Inflammatory macrophage (primary cell): ENCODE measurements around the gene MCM10.

Source experiments
- DNase-seq, 2 donors: peaks; one replicate each; pipeline ENCODE4 v3.0.0-alpha.2; 2020 to 2022

MCM10 gene

DNA sequence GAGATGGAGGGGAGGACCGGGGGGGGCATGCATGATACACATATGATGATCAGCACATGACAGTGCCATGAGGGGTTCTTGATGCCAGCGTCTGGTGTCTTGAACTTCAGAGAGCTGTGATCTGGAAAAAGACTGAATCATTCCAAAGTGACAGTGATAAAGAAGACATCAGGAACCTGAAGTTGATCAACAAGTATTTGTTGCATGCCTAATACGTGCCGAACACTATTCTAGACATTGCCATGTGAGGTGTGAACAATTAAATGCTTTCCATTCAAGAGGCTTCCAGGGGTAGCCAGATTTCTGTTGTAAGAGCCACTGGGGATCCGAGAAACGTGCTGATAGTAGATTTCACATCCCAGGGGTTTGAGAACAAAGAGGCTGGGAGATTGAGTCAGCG is 6.2 kb downstream of the MCM10 start:
- no peak for DNase-seq

DNA sequence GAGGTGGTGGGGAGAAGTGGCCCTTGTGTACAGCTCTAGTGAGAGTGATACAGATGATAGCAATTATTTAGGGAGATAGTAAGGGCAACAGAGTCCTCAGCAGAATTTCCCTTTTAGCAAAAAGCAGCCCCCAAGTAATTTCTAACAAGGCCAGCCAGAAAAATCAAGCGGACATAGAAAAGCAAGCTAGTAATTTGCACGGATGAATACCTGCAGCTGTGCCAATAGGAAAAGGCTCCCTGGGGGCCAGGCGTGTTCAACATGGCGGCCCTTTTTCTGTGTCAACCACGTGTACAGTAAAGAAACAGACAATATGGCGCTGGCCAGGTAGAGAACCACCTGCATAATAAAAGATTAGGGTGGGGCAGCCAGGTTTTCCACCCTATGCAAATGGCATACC is 7.4 kb downstream of the MCM10 start:
- DNase-seq = no peak

DNA sequence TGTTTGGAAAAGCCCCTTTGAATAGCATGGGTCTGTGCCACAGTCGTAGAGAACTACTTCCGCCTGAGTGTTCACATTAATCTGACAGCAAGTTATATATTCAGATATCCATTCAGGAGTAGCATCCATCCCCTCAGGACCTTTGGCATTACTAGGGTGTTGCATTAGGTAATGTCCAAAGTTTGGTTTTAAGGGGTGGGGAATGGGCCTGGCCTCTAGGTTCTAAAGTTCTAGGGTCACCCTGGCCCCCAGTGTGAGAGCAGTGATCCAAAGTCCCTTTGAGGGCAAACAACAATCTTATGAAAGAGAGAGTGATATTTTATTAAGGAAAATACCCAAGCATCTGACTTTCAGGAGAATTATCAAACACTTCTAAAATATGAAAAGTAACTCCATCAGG is 12.3 kb downstream of the MCM10 start:
- DNase-seq = no peak

DNA sequence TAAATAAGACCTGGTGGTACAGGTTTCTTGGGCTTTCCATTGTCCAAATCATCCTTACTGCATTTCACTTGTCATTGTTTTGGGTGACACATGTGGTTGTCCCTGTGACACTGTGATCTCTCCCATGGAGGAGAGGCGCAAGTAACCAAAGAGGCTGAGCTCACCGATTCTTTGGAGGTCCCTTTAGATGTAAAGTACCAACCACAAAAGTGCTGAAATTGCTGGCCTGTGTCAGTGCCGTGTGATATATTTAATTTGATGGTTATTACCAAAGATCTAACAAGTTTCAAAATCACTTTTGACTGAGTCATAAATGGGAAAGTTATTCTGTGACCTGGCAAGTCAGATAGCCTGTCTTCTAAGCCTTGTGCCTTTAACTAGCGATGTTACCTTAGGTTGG is 19.4 kb downstream of the MCM10 start:
- DNase-seq = no peak

DNA sequence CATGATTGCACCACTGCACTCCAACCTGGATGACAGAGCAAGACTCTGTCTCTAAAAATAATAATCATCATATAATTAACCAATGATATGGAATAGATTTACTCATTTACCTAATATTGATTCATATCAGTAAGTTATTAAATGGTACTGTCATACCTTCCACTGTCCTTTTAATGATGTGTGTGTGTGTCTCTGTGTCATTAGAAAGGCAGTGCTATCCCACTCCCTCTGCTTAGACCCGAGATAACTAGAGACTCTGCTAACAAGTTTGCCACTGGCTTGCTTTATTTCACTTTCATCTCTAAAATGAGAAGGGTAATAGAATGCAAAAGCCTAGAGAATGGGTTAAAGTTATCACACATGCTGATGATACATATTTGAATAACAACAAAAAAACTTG is 21.1 kb downstream of the MCM10 start:
- no peak for DNase-seq

DNA sequence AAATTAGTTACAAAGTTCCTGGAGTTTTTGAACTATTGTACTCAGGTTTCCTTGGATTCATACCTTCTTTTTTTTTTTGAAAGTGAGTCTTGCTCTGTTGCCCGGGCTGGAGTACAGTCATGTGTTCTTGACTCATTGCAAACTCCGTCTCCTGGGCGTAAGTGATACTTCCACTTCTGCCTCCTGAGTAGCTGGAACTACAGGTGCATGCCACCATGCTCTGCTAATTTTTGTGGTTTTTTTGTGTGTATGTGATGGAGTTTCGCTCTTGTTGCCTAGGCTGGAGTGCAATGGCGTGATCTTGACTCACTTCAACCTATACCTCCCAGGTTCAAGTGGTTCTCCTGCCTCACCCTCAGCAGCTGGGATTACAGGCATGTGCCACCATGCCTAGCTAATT is 22.3 kb downstream of the MCM10 start:
- DNase-seq = no peak

DNA sequence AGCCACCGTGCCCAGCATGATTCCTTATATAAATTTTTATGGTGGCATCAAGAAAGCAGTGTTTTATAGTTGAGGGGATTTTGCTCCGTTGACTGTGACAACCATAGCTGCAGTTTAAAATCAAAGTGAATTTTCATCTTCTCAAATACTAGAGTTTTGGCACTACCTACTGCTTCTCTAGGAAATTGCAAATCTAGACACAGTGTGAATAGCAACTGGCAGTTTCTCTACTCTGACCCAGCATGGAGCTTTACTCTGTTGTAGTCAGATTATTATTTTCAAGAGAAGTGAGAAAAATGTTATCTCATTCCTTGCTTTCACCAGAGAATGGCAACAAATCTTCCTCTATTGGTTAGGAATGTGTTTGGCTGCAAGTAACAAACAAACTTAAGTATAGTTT is 22.9 kb downstream of the MCM10 start:
- no peak for DNase-seq

DNA sequence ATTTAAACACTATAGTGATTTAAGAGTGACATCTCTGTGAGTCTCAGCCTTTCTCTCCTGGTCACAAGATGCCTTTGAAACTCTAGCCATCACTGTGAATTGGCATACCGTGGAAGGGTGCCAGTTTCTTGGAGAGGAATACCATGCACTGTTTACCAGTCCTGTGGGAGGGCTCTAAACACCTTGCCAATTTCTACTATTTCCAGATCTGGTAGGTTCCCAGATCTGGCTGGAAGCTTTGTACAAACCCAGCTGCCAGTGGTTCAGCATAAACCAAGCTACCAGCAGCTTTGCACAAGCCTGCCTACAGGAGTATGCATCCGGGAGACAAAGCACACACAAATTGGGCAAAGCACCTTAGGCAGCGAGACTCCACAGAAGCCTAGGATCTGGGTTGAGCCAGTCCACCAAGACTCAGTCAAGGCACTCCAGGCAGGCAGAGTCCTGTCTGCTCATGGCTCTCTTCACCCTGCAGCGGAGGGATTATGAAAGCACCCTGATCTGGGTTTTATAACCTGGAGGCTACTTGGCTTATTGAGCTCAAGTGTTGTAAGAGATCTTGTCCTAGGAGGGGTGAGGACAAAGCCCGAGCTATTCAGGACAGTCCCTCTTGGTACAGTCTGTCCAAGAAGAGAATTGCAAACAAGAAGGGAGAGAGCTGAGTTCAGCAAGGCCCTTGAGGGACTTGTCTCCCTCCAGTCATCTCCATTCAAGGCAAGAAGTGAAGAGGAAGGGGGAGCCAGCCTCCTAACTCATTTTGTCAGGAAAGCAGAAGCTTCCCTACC is 23.6 kb downstream of the MCM10 start:
- no peak for DNase-seq

DNA sequence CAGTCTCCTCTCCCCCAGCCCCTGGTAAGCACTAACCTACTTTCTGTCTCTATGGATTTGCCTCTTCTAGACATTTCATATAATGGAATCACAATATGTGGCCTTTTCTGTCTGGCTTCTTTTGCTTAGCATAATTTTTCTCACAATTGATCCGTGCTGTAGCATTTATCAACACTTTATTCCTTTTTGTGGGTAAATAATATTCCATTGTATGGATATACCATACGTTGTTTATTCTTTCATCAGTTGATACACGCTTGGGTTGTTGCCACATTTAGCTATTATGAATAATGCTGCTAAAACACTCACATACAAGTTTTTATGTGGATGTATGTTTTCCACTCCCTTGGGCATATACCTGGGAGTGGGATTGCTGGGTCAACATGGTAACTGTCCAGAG is 25.8 kb downstream of the MCM10 start:
- no peak for DNase-seq

DNA sequence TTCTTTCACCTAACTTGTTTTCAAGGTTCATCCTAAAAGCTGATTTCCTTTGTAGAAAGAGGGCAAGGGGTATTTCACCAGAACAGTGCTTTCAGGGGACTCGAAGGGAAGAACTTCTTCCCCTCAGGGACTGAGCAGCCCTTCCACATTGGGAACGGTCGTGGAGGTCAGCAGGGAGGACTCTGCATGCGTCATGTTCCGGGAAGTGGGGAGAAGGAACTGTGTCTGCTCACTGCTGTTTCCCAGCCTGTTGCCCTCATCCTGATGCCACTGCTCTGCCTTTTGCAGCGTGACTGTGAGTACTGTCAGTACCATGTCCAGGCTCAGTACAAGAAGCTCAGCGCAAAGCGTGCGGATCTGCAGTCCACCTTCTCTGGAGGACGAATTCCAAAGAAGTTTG is 27.2 kb downstream of the MCM10 start:
- DNase-seq = no peak

DNA sequence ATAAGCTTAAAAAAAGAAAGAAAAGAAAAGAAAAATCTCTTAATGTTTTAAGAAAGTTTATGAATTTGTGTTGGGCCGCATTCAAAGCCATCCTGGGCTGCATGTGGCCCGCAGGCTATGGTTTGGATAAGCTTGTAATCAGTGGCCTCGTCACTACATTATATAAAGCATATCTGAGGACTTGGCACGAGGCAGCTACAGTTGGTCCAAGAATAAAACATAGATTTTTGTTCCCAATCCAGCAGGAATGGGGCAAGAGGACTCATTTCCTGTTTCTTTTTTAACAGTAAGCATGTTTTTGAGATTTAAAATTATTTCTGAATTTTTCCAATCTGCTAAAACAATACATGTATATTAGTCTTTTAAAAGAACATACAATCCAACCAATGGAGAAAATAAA is 28.6 kb downstream of the MCM10 start:
- no peak for DNase-seq

DNA sequence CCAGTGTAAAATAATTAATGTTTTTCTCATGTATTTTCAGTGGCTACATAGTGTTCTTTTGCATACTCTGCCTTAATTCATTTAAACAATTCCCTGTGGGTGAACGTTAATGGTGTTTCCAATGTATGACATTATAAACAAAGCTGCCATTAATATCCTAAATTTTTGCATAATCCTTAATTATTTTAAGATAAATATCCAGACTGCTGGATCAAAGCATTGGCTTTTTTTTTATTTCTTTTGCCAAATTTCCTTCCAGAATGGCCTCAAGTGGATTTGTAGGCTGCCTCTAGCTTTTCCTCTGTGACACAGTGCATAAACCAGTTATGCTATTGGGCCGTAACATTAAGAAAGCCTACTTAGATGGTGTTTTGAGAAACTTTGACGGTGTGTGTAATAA is 29.5 kb downstream of the MCM10 start:
- DNase-seq = no peak

DNA sequence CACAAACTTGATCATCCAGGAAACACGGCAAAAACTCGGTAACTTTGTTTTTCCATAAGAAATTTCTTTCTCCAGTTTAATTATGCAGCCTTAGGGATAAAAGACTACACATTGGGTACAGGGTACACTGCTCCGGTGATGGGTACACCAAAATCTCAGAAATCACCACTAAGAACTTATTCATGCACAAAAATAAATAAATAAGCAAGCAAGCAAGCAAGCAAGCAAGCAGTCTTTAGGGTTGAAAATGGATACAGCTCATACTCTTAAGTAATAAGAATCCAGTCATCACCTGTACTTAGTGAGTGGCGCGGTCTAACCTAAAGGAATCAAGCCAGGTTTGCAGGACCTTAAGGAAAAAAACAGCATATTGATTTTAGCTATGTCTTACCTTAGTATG is 30.0 kb downstream of the MCM10 start:
- DNase-seq = no peak

DNA sequence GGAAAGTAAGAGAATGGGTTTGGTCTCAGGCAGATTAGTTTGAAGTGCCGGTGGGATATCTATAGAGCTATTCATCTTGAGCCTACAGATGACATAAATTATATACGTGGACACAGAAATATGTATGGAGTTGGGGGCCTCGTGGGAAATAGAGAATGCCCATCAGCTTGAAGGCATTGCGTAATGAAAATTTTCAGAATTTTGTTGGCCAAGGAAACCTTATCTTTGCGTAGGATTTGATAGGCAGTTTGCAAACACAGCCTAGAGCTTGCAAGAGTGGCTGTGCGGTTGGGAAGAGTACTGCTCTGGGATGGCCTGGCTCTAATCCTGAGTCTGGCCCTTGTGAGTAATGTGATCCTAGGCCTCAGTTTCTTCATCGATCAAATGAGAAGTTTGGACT is 32.3 kb downstream of the MCM10 start:
- no peak for DNase-seq

DNA sequence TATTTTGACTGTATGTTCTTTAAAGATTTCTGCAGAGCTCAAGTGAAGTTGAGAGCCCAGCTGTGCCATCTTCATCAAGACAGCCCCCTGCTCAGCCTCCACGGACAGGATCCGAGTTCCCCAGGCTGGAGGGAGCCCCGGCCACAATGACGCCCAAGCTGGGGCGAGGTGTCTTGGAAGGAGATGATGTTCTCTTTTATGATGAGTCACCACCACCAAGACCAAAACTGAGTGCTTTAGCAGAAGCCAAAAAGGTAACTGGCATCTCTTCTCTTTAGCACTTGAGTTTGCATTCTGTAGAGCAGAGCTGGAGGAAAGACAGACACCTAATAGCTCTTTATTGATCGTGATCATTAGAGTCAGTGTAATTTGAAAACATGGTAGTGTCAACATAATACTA is 33.7 kb downstream of the MCM10 start:
- no peak for DNase-seq

DNA sequence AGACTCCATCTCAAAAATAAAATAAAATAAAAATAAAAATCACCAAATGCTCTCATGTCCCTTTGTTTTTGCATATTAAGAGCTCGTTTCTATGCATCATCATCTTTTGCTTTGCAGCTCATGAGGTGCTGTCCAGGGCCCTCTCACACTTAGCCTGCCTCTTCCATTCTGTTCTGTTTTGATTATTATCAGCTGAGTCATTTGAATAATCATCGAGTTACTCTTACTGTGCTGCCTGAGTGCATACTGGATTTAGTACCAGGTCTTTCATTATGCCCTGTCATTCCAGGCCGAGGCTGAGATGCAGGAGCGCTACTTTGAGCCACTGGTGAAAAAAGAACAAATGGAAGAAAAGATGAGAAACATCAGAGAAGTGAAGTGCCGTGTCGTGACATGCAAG is 39.8 kb downstream of the MCM10 start:
- no peak for DNase-seq

DNA sequence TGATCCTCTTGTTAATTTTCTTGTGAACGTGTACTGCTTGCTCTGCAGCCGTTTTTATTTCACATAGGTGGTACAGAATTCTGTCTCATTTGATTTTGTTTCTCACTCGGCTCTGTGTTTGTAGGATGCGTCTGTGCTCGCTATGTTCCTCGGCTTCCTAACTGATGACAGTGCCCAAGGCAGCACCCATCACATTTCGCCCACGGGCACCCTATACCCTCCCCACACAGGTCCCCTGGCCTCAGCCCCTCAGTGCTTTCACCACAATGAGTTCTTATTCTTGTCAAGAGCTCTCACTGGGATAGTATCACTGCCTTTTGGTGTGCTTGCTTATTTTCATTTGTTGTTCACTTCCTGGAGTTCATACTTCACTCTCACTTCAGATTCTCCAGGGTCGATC is 44.7 kb downstream of the MCM10 start:
- no peak for DNase-seq

DNA sequence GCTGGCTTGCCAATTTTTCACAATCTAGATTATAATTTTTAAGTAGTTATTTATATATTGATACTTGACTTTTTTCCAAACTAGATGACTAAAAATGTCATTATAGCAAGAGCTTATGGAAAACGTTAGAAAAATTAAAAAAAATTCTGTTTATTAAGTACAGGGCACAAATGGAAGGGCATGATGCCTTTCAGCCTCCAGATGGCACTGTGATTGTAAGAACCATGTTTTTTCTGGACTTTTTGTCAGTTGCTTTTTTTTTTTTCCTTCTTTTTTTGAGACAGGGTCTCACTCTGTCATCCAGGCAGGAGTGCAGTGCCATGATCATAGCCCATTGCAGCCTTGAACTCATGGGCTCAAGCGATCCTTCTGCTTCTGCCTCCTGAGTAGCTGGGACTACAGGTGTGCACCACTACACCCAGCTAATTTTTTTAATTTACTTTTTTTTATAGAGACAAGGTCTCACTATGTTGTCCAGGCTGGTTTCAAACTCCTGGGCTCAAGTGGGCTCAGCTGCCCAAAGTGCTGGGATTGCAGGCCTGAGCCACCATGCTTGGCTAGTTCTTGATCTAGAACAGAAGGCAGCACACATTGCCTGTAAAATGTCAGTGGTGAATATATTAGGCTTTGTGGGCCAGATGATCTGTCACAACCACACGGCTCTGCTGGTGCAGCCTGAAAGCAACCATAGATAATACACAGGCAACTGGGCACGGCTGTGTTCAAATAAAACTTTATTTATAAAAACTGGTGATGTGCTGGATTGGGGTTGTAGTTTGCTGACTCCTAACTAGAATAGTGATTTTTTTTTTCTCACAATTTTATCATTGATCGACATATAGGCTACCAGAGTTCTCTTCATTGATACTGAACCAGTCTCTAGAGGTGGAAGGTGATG is 45.4 kb downstream of the MCM10 start:
- peak in 1 of 2 donors; percentile 9 for DNase-seq

DNA sequence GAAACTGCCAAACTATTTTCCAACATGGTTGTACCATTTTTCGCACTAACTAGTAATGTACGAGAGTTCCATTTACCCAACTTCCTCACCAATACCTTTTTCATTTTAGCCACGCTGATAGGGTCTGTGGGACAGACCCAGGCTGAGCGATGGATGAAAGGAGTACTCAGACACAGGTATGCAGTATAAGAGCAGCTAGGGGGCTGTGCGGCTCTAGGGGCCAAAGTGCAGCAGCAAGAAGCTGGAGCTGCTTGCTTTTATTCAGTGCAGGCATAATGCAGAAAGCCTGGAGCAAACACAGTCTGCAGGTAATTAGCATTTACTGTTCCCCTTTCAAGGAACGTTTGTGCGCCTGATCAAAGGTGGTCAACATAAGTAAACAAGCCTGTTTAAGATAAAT is 51.8 kb downstream of the MCM10 start:
- no peak for DNase-seq

DNA sequence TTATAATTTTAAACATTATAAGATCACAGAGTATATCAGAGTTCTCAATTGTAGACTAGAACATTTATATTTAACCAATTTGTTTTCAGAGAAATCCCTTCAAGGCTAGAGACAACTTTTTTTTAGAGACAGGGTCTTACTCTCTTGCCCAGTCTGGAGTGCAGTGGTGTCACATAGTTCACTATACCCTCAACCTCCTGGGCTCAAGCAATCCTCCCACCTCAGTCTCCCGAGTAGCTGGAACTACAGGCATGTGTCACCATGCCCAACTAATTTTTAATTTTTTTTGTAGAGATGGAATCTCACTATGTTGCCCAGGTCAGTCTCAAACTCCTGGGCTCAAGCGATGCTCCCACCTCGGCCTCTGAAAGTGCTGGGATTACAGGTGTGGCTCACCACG is 57.5 kb downstream of the MCM10 start:
- no peak for DNase-seq

DNA sequence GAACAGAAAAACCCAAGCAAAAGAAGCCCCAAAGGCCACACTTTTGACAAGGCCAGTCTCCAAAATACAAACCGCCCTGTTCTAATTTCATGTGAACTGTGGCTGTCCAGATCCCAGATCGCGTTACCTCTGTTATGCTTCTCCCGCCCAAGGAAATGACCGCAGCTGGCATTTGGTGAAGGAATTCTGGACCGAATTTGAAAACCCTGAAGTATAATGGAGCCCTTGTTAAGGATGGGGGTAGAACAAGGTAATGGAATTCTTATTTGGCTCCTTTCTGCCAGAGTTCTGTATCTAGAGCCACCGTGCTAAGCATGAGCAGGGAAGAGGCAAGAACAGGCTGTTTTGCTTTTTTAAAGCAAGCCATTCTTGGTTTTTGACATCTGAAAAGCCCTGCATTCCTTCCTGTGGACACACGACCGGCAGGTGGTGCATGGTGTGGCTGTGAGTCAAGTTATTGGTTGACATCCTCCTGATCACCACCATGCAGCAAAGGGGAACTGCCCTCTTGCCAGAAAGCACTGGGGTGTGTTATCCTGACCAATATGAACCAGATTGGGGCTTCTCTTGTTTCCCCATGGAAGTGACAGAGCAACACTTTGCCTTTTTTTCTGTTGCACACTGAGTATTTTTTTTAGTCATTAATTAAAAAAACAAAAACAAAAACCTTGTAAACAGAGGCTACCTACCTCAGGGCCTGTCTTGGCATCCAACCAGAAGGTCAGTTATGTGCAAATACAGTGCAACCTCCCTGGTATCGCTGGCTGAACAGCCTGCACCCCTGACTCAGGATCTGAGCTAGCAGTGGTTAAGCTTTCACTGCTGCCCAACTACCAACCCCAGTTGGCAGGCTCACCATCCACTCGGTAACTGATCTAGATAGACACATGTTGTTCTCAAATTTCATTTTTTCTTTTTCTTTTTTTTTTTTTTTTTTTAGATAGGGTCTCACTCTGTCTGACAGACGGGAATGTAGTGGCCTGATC is 58.6 kb downstream of the MCM10 start:
- DNase-seq = no peak

DNA sequence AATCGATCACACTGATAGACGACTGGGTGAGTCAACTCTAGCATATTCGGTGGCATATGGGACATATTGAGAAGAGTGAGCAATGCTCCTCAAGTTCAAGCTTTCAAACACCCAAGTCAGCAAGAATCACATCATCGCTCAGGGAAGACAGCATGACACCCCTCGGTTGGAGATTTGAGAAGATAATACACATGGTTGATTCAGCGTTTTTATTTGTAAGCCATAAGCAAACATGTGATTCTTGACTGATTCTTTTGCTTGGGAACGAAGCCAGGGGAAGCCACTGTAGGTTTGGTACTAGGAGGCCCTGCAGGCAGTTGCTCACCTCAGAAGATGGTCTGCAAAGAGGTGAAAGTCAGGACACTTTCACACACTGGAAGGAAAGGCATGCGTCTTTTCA is 60.2 kb downstream of the MCM10 start:
- DNase-seq = no peak

DNA sequence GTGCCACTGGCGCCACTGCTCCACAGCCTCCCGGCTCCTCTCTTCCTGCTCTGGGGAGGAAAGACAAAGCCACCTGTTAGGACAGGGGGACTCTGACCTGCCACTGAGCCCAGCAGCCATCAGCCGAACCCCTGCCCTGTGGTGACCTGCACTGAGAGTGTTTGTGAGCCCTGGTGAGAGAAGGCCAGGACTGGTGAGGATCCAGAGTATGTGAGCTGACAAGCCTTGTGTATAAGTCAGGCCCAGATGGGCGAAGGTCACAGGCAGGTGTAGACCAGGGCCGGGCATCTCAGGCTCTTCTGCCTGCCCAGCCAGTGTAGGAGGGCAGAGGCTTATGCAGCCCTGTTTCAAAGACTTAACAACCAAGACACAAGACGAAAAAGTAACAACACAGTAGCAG is 60.8 kb downstream of the MCM10 start:
- no peak for DNase-seq
